Measurements from ENCODE around the gene IGSF8.

The IGSF8 gene

DNA sequence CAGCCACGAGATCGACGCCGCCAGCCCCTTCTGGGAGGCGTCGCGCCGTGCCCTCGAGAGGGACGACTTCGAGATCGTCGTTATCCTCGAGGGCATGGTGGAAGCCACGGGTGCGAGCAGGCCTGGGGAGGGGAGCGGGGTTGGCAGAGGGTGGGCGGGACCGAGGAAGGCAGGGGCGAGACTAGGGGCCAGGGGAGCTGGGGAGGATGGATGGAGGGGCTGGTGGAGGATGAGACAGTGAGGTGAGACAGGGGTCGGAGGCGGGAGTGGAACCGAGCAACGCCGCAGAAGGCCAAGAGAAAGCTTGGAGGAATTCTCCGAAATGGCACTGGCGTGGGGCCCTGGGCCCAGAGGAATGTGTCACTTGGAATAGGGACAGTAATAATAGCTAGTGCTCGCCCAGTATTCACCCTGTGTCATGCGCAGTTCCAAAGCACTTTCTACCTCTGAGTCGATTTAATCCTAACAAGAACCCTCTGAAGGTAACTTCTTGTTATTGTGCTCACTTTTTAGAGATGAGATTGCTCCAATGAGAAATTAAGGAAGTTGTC lies 13.6 kb downstream of the IGSF8 start:
- DNase-seq, result no peak

DNA sequence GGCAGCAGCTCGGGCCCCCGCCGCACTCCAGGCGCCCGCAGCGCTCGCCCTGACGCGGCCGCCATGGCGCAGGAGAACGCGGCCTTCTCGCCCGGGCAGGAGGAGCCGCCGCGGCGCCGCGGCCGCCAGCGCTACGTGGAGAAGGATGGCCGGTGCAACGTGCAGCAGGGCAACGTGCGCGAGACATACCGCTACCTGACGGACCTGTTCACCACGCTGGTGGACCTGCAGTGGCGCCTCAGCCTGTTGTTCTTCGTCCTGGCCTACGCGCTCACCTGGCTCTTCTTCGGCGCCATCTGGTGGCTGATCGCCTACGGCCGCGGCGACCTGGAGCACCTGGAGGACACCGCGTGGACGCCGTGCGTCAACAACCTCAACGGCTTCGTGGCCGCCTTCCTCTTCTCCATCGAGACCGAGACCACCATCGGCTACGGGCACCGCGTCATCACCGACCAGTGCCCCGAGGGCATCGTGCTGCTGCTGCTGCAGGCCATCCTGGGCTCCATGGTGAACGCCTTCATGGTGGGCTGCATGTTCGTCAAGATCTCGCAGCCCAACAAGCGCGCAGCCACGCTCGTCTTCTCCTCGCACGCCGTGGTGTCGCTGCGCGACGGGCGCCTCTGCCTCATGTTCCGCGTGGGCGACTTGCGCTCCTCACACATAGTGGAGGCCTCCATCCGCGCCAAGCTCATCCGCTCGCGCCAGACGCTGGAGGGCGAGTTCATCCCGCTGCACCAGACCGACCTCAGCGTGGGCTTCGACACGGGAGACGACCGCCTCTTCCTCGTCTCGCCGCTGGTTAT lies 14.2 kb downstream of the IGSF8 start:
- peak; percentile 80 for DNase-seq

DNA sequence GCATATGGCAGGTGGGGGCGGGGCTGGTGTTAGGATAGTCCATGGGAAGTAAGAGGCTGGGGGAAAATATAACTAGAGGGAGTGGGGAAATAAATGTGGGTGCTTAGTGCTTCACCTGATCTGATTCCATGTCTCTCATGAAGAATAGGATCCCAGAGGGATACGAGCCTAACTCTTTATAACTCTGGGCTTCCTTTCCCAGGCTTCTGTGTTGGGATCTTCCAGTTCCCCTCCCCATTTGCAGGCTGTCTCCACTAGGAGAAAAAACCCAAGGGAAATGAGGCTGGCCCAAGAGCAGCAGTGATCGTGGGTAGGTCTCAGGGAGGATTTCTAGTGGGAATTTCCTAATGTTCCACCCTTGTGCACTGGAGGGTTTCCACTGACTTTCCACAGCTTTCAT lies 15.5 kb downstream of the IGSF8 start:
- DNase-seq, result no peak

DNA sequence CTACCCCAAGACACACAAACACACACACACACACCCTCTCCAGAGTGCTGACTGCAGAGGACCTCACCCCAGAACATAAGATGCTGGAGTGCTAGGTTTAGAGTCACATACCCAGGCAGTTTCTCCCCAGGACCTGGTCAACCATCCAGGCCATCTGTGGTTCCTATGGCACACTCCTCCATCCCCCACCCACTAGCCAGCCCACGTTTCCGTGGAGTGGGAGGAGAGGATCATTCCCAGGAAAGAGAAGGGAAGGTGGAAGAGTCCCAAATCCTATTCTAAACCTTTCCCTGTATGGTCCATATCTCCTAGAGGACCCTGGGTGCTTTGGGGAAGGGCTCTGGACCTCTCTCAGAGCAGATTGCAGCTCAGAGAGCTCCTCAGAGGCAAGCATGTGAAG lies 15.9 kb downstream of the IGSF8 start:
- DNase-seq, result no peak

DNA sequence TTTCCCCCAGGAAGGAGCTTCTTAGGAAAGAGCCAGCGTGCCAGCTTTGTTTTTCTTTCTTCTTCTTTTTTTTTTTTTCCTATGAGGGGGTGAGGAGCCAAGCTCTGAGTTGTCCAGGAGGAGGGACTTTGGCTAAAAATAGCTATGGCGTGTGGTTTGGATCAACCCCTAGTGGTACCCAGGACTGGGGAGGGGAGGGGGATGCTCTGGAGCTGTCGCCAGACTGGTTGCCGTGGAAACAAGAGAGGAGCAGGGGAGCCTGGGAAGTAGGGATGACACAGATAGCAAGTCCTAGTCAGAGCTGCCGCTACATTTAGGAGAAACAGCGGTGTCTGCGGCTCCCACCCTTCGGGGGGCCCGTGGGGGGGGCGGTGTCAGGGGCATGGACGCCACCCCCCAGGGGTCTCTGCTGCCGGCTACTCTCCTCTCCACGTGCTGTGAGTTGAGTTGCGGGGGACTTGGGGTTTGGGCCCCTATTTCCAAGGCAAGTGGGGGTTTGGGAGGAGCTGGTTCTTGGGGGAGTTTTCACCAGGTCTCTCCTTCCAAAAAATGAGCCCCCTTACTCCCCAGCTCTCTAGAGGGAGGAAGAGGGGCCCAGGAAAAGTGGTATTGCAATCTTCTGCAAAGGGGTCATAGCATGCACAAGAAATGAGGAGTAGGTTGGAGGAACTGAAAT lies 17.0 kb downstream of the IGSF8 start, which contains the start of gene KCNJ9:
TSS of gene KCNJ9 (plus strand) at position 278 of the 676 bp plus-strand sequence. CDS start 2,493 bp downstream, outside the sequence.
- no peak for DNase-seq

DNA sequence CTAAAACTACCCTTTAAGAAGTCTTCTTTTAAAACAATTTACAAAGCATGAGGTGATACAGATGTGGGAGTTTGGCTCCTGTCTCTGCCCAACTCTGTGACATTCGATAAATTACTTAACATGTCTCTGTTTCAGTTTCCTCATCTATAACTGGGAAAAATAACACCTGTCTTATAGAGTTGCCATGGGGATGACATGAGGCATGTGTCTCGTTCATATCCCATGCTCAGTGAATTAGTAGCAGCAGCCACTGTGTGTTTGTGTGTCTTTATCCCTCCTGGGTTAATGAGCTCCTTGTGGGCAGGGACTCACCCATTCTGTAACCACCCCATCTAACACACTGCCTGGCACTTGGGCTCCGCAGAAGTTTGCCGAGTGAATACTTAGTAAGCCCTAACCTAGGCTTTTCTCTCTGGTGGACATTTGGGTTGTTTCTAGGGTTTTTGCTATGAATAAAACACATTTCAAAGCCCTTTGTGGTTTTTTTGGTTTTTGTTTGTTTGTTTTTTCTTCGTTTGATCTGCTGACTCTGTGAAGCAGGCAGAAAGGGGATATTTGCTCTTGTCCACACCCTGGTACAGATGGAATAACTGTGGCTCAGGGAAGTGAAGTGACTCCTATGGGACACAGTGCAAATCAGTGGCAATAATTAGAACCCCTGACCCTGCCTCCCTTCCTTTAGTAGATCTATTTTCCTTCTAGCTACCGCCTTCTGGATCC lies 17.9 kb downstream of the IGSF8 start:
- no peak for DNase-seq

DNA sequence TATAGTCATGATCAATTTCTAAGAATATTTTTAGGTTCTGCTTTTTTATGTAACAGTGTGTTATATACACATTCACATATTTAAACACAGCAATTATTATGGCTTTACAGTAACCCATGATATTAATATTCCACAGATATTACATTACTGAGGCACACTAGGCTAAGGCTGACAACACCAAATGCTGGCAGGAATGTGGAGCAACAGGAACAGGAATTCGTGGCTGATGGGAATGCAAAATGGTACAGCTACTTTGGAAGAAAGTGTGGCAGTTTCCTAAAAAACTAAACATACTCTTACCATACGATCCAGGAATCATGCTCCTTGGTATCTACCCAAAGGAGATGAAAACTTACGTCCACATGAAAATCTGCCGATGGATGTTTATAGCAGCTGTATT lies 19.0 kb downstream of the IGSF8 start:
- DNase-seq, result no peak

DNA sequence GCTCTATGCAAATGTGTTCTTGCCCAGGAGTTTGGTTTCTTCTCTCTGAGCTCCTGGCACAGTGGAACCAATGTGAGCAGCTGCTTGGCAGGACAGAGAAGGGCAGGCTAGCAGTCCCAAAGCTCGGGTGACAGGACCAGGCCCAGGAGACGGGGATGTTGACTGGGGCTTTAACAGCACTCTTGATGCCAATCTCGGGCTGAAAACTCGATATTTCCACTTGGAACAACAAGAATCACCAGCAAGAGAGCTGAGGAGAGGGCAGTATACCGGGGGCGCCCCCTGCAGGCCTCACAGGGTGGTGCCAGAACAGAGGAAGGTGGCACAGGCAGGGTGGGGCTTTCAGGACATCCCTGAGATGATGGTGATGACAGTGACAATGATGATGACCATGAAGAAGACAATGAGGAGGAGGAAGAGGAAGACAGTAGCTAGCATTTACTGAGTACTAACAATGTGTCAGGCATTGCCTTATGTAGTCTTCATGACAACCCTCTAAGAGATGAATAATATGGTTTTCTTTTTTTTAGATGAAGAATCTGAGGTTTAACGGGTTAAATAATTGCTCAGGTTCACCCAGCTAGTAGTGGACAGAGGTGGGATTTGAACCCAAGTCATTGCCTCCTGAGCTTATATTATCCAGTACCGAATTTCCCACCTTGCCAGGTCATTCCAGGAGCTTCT lies 19.8 kb downstream of the IGSF8 start:
- DNase-seq, result peak; percentile 64

DNA sequence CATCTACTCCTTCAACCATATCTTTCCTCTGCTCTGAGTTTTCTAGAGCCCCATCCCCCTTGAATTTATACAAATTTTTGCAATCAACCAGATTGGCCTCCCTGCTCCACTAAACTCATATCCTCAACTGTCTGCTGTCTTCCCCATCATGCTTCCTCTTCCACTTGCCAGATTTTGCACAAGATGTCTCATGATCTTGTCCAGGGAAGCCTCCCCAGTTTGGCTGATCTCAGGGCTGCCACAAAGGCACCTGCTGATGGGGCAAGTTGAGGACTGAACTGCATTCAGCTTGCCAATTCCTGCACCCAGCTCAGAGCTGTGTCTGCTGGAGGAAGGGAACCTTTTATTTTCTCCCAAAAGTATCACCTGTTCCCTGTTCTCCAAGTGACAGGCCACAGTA lies 20.9 kb downstream of the IGSF8 start:
- no peak for DNase-seq

DNA sequence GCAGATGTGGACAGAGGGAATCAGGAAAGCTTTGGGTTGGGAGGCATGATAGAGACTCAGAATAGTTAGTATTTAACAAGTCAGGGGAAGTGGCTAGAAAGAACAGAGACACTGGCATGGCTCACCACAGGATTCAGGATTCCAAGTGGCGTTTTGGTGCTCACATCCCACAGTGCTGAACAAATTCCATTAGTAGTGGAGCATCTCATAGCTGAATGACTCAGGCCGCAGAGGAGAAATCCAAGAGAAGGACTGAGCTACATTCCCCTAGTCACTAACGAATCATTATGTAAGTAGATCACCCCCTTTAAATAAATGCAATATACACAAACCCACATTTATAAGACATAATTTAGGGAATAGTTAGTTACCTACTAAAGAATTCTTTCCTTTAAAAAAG lies 22.1 kb downstream of the IGSF8 start:
- DNase-seq, result no peak

DNA sequence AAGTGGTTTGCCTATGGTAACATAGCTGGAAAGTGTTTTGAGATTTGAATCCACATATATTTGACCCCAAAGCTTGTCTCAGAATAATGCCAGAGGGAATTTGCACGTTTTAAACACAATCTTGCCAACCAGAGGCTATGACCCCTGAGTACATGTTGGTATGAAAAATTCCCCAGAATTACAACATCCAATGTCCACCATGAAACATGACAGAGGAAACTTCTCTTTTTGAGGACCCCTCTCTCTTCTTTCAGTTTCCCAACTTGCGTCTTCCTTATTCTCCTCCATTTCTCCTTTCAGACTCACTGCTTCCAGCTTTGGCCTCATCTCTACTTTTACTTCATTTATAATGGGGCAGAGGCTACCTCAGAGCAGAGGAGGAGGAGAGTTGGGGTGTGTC lies 22.6 kb downstream of the IGSF8 start:
- no peak for DNase-seq

DNA sequence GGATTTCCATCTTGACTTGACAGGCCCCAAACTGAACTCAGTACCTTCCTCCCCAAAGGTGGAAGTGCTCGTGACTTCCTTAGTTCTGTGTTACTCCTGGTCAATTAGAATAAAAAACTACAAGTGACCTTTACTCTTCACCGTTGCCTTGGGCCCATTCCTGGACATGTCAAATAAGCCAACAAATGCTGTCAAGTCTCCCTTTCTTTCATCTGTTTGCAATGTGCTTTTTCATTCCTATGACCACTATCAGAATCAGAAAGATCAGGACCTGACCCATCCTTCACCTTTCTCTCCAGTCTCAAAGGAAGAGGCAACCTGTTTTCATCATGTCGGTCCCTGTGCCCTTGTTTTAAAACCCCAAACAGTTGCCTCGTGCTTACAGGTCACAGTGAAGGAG lies 23.6 kb downstream of the IGSF8 start:
- DNase-seq, result no peak

DNA sequence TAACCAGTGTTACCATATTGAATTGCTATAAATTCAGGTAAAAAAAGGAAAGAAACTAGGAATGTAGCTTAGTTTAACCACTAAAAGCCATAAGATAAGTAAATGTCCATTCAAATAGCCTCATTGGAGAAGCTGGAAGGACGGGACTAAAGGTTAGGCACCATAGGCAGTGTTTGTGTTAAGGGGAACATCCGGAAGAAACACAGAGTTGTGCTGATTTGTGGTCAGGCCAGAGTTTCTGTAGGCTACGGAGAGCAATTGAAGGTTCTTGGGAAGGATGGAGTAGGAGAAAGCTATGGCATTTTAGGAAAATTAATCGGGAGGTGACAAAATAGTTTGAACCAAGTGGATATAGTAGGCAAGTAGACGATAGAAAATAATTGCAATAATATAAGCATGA lies 27.1 kb downstream of the IGSF8 start:
- DNase-seq, result no peak

DNA sequence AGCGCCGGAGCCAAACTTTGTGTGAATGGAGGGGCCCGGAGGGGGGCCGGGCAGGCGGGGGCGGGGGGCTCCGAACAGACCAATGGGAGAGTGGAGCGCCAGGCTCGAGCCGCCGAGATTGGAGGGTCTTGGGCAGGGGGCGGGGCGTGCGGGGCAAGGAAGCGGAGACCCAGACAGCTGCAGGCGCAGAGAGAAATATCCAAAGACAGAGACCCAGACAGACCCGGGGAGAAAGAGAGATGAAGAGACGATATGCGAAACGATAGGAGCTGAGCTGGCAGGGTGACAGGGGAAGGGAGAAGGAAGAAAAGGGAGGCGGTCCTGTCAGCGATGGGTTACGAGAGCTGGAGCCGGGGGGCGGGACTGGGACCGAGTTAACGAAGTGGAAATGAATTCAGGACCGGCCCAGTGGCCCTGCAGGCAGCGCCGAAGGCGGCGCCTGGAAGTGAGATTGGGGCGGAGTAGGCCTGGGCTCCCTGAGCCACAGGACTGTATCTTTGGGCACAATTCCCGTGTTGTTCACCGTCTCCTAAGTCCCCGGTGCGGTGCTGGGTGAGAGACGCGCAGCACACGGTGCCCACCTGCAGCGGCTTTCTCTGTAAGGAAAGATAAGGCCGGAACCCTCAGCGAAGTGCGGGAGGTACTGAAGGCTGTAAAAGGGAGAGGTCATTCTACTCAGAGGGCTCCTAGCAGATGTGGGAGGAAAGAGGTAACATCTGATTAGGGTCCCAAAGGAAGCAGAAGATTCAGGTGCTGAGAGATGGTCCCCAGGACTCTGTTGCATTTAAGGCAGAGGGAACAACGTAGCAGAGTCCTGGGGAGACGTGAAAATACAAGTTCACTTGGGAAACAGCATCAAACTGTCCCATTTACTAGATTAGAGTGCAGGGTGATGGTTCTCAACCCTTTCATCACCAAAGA lies 27.9 kb downstream of the IGSF8 start:
- peak; percentile 70 for DNase-seq

DNA sequence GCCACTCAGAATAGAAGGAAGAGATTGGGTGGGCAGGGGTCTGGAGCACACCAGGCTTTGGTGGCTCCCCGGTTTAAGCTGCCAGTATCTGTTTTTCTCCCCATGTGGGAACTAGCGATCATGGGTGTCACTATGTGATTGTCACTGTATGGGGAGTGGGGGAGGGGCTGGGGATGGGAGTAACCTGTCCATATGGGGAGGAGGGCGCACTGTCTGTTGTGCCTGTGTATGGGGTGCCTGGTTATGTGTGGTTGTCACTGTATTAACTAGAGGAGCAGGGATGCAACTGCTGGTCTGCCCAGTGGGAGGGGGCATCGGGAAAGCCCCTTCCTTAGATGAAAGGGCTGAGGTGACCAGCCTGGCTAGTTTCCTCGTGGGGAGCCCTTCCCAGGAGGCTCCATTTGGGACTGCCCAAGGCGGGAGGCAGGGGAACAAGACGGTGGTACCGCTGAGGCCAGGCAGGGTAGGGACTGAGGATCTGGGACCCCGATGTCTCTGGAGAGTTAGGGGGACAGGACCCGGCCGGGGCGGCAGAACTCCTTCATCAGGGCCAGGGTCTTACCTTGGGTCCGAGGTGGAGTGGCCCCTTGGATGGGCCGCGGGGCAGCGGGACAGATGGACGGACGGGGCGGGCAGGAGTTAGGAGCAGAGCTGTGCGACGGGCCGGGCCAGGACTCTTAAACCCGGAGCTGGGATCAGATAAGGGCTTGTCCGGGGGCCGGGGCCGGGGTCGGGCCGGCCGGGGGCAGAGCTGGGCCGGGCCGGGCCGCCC lies 28.8 kb downstream of the IGSF8 start, which contains the start of gene KCNJ10:
TSS of gene KCNJ10 (minus strand) at position 701 of the 772 bp plus-strand sequence. CDS start 27,628 bp downstream, outside the sequence.
- DNase-seq, result no peak

DNA sequence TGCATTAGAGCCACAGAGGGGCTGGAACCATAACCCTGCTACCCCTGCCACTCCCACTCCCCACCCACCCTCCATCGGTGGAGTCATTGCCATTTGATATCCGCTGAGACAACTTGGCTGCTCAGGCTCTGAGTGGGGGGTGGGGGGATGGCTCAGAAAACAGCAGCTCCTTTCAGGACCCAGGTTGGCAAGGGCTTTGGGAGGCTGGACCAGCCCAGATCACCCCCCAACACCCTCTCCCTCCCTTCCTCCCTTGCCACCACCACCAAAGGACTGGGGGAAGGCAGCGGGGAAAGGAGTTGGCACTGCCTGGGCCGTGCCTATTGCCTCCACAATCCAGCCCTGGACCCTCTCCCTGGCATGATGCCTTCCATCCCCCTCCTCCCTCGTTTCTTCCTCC lies 30.2 kb downstream of the IGSF8 start:
- no peak for DNase-seq

DNA sequence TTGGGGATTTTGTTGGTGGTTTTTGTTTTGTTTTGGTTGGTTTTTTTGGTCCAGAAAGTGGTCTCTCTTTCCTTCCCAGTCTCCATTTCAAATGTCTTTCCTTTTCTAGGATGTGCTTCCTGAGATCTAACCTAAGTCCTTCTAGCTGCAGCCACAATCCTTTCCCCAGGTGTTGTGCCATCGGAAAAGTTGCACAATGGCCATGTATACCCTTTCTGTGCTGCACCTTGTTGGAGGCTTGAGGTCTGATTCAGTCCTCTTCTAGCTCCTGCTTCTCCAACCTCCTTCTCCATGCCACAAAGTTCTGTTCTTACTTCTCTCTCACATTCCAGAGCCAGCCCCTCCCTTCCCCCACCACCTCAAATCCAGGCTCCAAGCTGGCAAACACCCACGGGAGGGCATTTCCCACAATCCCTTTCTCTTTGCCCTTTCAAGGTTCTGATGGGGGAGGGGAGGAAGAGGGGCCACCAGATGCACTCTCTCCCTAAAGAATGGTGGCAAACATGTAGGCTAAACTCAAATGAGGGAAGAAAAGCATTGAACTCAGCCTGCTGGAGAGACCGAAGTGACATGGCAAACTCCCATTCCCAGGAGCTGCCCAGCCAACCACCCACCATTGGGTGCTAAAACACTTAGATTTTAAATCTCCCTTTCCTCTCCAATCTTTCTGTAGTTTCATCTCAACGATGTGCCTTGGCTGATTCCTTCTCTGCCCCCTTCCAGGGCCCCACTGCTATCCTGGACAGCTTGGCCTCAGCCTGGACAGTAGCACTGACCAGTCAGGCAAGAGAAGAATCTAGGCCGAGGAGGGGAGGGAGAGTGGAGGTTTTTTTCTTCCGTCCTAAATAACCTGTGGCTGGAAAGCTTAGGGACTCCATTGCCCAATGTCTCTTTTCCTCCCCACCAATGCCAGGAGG lies 31.3 kb downstream of the IGSF8 start:
- DNase-seq, result no peak

DNA sequence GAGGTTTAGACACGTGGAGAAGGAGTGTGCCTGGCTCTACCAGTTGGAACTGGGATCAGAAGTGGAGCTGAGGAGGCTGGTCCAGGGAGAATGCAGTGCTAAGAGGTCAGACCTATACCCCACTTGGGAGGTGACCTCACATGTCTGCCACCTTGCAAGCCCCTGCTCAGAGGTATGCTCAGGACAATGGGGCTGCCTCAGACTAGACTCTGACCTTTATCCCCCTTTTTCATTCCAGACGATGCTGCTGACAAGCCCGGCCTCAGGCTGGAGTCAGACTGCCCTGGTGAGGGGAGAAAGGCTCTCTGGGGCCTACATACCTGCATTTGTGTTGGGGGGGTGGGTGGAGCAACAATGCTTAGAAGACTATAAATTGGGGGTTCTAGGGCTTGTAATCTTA lies 33.7 kb downstream of the IGSF8 start:
- DNase-seq, result no peak

DNA sequence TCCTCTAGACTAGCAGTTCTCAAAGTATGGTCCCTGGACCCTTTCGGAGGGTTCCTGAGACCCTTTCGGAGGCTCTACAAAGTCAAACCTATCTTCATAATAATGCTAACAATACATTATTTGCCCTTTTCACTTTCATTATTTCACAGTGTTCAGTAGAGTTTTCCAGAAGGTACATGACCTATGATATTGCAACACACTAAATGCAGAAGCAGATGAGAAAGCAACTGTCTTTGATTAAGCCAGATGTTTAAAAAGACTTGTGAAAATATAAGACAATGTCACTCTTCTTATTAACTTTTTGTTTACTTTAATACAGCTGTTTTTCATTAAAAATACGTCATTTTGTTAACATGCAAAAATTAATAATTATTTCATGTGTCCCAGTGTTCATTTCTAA lies 34.3 kb downstream of the IGSF8 start:
- no peak for DNase-seq

DNA sequence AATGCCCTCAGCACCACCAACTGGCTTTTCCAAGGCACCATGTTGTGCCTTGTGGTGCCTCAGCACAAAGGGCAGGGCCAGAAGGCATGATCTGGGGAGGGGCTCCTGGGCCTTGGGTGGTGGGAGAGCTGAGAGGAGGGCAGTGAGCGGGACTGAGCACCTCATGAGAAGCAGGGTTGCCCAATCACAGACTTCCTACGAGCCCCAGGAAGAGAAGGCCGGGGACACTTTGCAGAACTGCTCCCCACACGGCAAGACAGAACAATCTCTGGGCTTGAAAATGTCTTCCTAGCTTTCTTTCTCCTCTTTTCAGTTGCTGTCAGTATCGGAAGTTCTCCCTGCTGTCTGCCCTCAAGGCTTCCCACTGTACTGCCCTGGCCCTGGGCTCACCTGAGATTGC lies 35.2 kb downstream of the IGSF8 start:
- DNase-seq, result no peak

Data from CD4-positive, alpha-beta T cell treated with Interleukin-17A for 1 hour (primary cell).